Ovary (tissue), 3 donors: Measurements from ENCODE around the gene DST.

ENCODE experiments used
- CTCF ChIP-seq, 3 donors: fragments of 450-650 bp in 2 of 3; fragments of 200-600 bp in 1 of 3; IDR thresholded peaks; one replicate each; pipeline versions ENCODE4 v1.5.1 to v1.8.0; 2016 to 2022; ENCODE audit warnings: antibody characterized with exemption in 3 of 3, mild to moderate bottlenecking in 1 of 3
- POLR2A ChIP-seq: fragments of 450-650 bp; IDR thresholded peaks from one replicate; pipeline ENCODE4 v1.6.1; 2017; ENCODE audit warnings: antibody characterized with exemption, mild to moderate bottlenecking, moderate library complexity
- donor health status: DM: no; HTN: no; CAD: no.

- TF ChIP-seq CTCF (IDR thresholded peaks at IDR 0.05) (no peak), POLR2A (no peak)
Observed at GRCh38 chr6:56552187-56553130, 90.2 kb downstream of the DST start.
